HG03159 (cell line): ENCODE data around the gene RDM1.

Experiments
- ATAC-seq: cut with Tn5 transposase; IDR thresholded peaks from one replicate; pipeline ENCODE4 v1.9.1; 2021; ENCODE audit warnings: mild to moderate bottlenecking, moderate library complexity; ENCODE audit not compliant: unreplicated experiment

Gene RDM1

GRCh38 chr17:35875072-35875799 is 55.3 kb downstream of the RDM1 start:
- no peak for ATAC-seq

GRCh38 chr17:35872196-35872980 is 58.2 kb downstream of the RDM1 start:
- no peak for ATAC-seq

- no peak for ATAC-seq
These were observed 59.4 kb downstream of the RDM1 start for GRCh38 chr17:35870906-35871819.

- no peak for ATAC-seq
These were observed 61.8 kb downstream of the RDM1 start, which contains the start of gene HEATR9 for GRCh38 chr17:35868737-35869136. Gene HEATR9, minus strand, starts transcription at chr17:35868891. Its CDS starts 149 bp downstream, at chr17:35868742.
